Ishikawa (cell line): ENCODE data around the gene FSTL1.

ENCODE experiments used
- CEBPB ChIP-seq: IDR thresholded peaks from 2 replicates; pipeline ENCODE4 v1.6.1; 2012
- CREB1 ChIP-seq: IDR thresholded peaks from 2 replicates; pipeline ENCODE4 v1.6.1; 2012; ENCODE audit warnings: low read depth
- EGR1 ChIP-seq: IDR thresholded peaks from 2 replicates; pipeline ENCODE4 v1.6.1; 2012
- EP300 ChIP-seq: IDR thresholded peaks from 2 replicates; pipeline ENCODE4 v1.6.1; 2012; ENCODE audit warnings: borderline replicate concordance
- FOXM1 ChIP-seq: IDR thresholded peaks from 2 replicates; pipeline ENCODE4 v1.6.1; 2012; ENCODE audit warnings: low read depth, borderline replicate concordance
- NFIC ChIP-seq: IDR thresholded peaks from 2 replicates; pipeline ENCODE4 v1.6.1; 2012
- RAD21 ChIP-seq: IDR thresholded peaks from 2 replicates; pipeline ENCODE4 v1.6.1; 2012; ENCODE audit warnings: low read depth
- TAF1 ChIP-seq: IDR thresholded peaks from 2 replicates; pipeline ENCODE4 v1.6.1; 2012; ENCODE audit warnings: low read depth, mild to moderate bottlenecking
- TCF12 ChIP-seq: IDR thresholded peaks from 2 replicates; pipeline ENCODE4 v1.6.1; 2012; ENCODE audit warnings: low read depth
- TEAD4 ChIP-seq: IDR thresholded peaks from 2 replicates; pipeline ENCODE4 v1.6.1; 2012
- YY1 ChIP-seq: IDR thresholded peaks from 2 replicates; pipeline ENCODE4 v1.6.1; 2012; ENCODE audit warnings: low read depth
- ZBTB7A ChIP-seq: IDR thresholded peaks from 2 replicates; pipeline ENCODE4 v1.6.1; 2012; ENCODE audit warnings: low read depth
- TF ChIP-seq, protein P1 (sequence below): IDR thresholded peaks from 2 replicates; pipeline ENCODE4 v1.6.1; 2012; ENCODE audit warnings: low read depth, mild to moderate bottlenecking
- TF ChIP-seq, protein P2 (sequence below): IDR thresholded peaks from 2 replicates; pipeline ENCODE4 v1.6.1; 2012
- TF ChIP-seq, protein P3 (sequence below): IDR thresholded peaks from 2 replicates; pipeline ENCODE4 v1.6.1; 2012

The FSTL1 gene

DNA sequence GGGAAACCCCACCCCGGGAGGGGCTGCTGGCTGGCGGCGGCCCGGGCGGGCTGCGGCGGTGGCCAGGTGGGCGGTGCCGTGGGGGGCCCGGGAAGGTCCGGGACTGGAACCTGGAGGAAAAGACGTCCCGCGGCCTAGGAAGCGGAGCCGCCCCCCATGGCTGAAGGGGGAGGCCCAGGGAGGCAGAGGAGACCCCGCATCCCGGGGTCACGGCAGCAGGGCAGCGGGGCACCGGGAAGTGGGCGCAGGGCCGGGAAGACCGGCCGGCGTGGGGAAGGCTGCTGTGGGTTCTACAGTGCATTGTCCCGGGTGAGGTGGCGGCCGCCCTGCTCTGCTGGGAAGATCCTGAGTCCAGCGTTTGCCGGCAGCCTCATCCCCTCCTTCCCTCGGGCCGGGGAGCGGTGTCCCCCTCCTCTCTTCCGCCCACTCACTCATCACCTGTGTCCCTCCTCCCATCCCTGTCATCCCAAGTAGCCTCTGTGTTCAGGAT, 525 bp upstream of the FSTL1 start:
- TF ChIP-seq, protein P1, sequence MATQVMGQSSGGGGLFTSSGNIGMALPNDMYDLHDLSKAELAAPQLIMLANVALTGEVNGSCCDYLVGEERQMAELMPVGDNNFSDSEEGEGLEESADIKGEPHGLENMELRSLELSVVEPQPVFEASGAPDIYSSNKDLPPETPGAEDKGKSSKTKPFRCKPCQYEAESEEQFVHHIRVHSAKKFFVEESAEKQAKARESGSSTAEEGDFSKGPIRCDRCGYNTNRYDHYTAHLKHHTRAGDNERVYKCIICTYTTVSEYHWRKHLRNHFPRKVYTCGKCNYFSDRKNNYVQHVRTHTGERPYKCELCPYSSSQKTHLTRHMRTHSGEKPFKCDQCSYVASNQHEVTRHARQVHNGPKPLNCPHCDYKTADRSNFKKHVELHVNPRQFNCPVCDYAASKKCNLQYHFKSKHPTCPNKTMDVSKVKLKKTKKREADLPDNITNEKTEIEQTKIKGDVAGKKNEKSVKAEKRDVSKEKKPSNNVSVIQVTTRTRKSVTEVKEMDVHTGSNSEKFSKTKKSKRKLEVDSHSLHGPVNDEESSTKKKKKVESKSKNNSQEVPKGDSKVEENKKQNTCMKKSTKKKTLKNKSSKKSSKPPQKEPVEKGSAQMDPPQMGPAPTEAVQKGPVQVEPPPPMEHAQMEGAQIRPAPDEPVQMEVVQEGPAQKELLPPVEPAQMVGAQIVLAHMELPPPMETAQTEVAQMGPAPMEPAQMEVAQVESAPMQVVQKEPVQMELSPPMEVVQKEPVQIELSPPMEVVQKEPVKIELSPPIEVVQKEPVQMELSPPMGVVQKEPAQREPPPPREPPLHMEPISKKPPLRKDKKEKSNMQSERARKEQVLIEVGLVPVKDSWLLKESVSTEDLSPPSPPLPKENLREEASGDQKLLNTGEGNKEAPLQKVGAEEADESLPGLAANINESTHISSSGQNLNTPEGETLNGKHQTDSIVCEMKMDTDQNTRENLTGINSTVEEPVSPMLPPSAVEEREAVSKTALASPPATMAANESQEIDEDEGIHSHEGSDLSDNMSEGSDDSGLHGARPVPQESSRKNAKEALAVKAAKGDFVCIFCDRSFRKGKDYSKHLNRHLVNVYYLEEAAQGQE = no peak
- TF ChIP-seq ZBTB7A = peak; percentile 67; the same call in 1 of the 2 replicates

DNA sequence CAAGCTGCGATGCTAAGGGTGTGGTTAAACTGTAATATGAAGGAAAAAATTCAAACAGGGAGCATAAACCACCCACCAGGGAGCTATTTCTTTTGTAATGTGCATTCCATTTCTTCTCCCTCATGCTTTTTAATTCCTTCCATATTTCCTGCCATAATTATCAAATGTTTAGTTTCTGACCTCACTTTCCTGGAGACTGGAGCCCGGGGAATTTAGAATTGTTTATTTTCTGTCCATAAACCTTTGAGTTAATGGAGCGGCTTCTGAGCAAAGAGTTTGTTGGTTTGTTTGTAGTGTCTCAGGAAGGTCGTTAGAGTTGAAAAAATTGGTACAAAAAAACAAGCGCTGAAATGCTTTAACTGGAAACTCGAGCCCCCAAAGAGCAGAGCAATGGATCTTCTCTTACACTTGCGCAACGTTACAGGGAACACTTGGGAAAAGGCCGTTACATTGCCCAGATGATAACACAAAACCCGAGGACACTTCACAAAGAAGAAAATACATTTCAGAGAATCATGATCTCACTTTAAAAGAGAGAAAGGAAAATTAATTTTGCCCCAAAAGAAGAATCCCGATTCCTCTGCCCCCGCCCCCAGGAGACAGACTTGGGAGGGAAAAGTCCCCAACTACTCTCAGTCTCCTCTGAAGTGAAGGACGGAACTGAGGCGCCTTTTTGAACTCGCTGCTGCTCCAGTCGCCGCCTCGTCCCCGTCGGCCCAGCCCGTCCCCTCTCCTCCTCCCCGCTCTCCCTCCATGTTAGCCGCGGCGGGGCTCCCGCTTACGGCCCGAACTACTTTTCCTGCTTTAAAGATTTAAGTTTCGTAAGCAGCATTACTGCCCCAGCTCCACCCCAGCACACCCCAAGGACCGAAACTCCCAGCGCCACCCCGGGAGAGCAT, 842 bp downstream of the FSTL1 start:
- TF ChIP-seq FOXM1 (0 out of 2 replicates have a peak, but pooled peaks have one; percentile 25), CEBPB (peak; percentile 95), TCF12 (no peak)

DNA sequence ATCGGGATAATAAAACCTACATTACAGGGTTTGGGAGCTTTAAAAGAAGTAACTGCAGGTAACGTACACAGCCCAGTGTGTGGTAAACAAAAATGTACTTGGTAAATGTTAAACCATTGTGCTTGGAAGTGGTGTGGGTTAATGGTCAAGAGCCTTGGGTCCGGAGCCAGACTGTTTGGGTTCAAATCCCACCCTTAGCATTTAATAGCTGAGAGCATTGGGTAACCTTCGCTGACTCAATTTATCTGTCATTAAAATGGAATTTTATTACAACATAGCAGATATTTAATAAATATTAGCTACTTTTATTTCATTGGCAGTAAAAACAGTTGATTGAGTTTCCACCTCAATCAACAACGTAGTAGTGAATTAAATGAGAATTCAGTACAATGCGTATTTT, 1.5 kb downstream of the FSTL1 start:
- TF ChIP-seq YY1 (no peak), CREB1 (no peak), NFIC (no peak), RAD21 (no peak), TCF12 (no peak), FOXM1 (no peak), CEBPB (no peak), TEAD4 (no peak), EP300 (no peak), EGR1 (no peak), ZBTB7A (no peak)
- TF ChIP-seq, protein P2, sequence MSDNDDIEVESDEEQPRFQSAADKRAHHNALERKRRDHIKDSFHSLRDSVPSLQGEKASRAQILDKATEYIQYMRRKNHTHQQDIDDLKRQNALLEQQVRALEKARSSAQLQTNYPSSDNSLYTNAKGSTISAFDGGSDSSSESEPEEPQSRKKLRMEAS = no peak
- TF ChIP-seq, protein P3, sequence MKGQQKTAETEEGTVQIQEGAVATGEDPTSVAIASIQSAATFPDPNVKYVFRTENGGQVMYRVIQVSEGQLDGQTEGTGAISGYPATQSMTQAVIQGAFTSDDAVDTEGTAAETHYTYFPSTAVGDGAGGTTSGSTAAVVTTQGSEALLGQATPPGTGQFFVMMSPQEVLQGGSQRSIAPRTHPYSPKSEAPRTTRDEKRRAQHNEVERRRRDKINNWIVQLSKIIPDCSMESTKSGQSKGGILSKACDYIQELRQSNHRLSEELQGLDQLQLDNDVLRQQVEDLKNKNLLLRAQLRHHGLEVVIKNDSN = no peak
- TF ChIP-seq, protein P1 = no peak

DNA sequence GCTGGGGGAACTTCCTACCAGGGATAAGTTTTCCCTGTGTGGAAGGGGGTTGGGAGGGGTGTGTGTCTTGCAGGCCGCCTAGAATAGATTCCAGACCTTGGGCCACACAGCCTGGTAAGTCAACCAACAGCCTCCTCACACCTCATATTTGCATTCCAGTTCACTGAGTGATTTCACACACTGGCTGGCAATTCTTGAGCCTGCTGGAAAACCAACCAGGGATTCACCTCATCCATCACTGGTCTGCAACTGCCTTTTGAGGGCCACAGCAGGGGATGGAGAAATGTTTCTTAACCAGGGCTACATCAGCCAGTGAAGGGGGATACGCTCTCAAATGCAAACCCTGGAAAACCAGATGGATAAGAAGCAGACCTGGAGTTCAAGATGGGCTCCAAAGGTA, 2.0 kb downstream of the FSTL1 start:
- TF ChIP-seq EGR1 (no peak), CEBPB (no peak), TEAD4 (no peak)

DNA sequence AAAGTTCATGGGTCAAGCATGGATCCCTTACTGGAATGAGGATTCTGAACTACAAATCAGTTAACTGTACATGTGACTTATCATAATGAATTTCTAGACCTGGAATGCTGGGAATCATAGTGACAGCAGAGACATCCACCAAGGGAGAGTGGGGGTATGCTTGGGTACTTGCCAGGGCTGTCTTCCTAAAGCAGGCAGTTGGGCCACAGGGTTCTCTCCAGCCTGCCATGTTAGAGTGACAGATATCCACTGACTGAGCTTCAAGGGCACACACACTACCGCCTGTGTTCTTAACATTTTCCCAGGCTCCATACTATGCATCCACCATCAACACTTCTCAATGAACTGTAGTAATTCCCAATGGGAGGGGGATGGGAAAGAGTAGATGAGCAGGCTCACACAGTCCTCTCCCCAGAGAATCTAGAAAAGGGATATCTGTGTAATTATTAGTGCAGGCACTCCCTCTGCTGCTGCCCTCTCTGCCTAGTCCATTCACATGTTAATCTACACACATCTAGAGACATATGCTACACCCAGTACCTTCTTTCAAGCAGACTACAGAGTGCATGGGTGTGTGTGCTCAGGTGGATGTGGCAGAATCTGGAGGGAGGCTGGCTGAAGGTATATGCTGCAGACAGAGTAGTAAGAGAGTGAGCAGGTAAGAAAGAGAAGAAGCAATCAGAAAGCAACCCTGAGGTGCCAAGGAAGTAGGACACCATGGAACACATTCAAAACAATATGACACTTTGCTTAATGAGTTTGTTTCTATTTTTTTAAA, 3.7 kb downstream of the FSTL1 start:
- TF ChIP-seq EP300 (no peak), TEAD4 (no peak), CREB1 (no peak), RAD21 (no peak), FOXM1 (no peak), TAF1 (no peak), NFIC (no peak), ZBTB7A (no peak), YY1 (no peak), CEBPB (no peak), TCF12 (no peak), EGR1 (no peak)
- TF ChIP-seq, protein P3 = no peak
- TF ChIP-seq, protein P1 = no peak
- TF ChIP-seq, protein P2 = no peak
